ENCODE data around the gene DNAJC1.
"Not testable (repeated sequence)": the region's sequence is repeated elsewhere in the genome, so short reads cannot be mapped to it uniquely, and the experiment has no call there.

The DNAJC1 gene

DNA sequence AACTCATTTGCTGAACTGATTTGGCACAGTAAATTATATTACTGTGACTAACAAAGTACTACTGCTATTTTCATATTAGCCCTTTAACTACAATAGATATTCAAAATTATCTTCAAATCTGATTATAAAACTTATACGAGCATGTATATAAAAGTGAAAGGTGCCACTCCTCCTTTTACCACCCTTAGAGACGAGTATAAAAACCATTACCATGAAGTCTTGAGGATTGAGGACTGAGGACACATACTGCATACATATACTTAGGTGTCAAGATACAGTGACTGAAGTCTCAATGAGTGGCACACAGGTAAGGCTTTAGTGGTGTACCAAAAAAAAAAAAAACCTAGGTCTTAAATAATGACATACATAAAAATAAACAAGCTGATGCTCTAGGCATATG lies 98.6 kb downstream of the DNAJC1 start:
- Histone ChIP-seq H3K27ac (ENCODE audit: low read depth, low read length) (no peak overlapping the region), H3K9me3 (ENCODE audit: control insufficient read depth, insufficient read depth, low read length) (no peaks in the 10 kb centered on the region), H3K36me3 (ENCODE audit: control insufficient read depth, insufficient read depth, low read length) (no peaks in the 10 kb centered on the region), H3K9ac (ENCODE audit: low read depth, low read length) (no peak overlapping the region), H3K4me1 (ENCODE audit: control insufficient read depth, insufficient read depth, low read length) (no peaks in the 10 kb centered on the region), H3K4me3 (ENCODE audit: low read depth, low read length) (no peak overlapping the region), H3K27me3 (ENCODE audit: control insufficient read depth, insufficient read depth, low read length) (no peaks in the 10 kb centered on the region)

DNA sequence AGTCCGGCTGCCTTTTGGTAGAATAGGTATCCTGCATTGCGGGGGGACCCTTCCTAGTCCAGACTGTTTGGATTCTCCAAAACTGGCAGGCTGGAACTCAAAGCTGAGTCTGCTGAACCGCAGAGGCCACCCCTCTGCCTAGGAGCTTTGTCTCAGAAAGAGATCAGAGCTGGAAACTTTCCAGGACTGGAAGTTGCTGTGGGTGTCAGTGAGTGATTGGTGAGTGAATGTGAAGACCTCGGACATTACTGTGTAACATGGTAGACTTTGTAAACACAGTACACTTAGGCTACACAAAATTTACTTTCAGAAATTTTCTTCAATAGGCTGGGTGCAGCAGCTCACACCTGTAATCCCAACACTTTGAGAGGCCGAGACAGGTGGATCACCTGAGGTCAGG lies 103.8 kb downstream of the DNAJC1 start:
- Histone ChIP-seq H3K36me3 (ENCODE audit: control insufficient read depth, insufficient read depth, low read length) (no peaks in the 10 kb centered on the region), H3K27me3 (ENCODE audit: control insufficient read depth, insufficient read depth, low read length) (no peaks in the 10 kb centered on the region), H3K9me3 (ENCODE audit: control insufficient read depth, insufficient read depth, low read length) (no peaks in the 10 kb centered on the region), H3K4me1 (ENCODE audit: control insufficient read depth, insufficient read depth, low read length) (no peaks in the 10 kb centered on the region), H3K27ac (ENCODE audit: low read depth, low read length) (no peak overlapping the region), H3K4me3 (ENCODE audit: low read depth, low read length) (no peak overlapping the region), H3K9ac (ENCODE audit: low read depth, low read length) (no peak overlapping the region)

DNA sequence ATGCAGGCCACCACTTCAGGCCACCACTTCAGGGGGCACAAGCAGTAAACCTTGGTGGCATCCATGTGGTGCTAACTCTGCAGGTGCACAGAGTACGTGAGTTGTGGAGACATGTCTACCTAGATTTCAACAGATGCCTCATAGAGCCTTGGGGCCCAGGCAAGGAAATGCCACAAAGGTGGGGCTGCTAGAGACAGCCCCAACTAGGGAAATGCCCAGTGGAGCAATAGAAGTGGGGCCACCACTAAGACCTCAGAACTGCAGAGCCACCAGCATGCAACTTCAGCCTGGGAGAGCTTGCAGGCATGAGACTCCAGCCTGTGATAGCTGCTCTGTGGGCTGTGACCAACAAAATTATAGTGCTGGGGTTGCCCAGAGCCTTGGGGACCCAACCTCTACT lies 107.6 kb downstream of the DNAJC1 start:
- Histone ChIP-seq H3K27ac (ENCODE audit: low read depth, low read length) (no peak overlapping the region), H3K9ac (ENCODE audit: low read depth, low read length) (no peak overlapping the region), H3K9me3 (ENCODE audit: control insufficient read depth, insufficient read depth, low read length) (no peaks in the 10 kb centered on the region), H3K36me3 (ENCODE audit: control insufficient read depth, insufficient read depth, low read length) (no peaks in the 10 kb centered on the region), H3K27me3 (ENCODE audit: control insufficient read depth, insufficient read depth, low read length) (no peaks in the 10 kb centered on the region), H3K4me3 (ENCODE audit: low read depth, low read length) (no peak overlapping the region), H3K4me1 (ENCODE audit: control insufficient read depth, insufficient read depth, low read length) (no peaks in the 10 kb centered on the region)

DNA sequence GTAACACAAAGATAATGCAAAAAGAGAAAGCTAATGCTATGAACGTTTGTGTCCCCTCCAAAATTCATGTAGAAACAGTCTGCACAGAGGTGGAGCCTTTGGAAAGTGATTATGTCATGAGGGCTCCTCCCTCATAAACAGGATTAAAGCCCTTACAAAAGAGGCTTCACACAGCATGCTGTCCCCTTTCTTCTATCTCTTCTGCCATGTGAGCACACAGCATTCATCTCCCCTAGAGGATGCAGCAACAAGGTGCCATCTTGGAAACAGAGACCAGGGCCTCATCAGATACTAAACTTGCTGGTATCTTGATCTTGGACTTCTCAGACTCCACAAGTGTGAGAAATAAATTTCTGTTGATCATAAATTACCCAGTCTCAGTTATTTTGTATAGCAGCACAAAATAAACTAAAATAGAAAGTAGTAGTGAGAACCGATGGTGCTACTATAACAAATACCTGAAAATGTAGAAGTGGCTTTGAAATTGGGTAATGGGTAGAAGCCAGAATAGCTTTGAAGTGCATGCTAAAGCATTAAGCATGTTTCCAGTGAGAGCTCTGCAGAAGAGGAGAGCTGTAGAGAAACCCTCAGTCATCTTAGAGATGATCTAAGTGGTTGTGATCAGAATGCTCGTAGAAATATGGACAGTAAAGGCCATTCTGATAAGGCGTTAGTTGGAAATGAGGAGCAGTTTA lies 108.7 kb downstream of the DNAJC1 start:
- Histone ChIP-seq H3K27me3 (ENCODE audit: control insufficient read depth, insufficient read depth, low read length) (no peaks in the 10 kb centered on the region), H3K4me1 (ENCODE audit: control insufficient read depth, insufficient read depth, low read length) (no peaks in the 10 kb centered on the region), H3K9me3 (ENCODE audit: control insufficient read depth, insufficient read depth, low read length) (no peaks in the 10 kb centered on the region), H3K4me3 (ENCODE audit: low read depth, low read length) (no peak overlapping the region), H3K36me3 (ENCODE audit: control insufficient read depth, insufficient read depth, low read length) (no peaks in the 10 kb centered on the region), H3K9ac (ENCODE audit: low read depth, low read length) (no peak overlapping the region), H3K27ac (ENCODE audit: low read depth, low read length) (no peak overlapping the region)

DNA sequence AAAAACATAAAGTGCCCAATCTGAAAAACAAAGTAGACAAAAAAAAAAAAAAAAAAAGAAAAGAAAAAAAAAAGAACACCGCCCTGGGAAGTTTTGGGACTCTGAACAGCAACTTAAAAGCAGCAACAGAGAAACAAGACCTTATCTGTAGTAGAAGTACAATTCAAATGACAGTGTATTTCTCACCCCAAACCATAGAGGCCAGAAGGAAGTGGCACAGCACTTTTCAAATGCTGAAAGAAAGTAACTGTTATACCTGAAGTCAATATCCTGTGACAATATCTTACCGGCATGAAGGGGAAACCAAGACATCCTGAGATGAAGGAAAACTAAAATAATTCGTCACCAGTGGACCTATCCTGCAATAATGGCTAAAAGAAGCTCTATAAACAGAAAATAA lies 112.1 kb downstream of the DNAJC1 start:
- Histone ChIP-seq H3K27ac (ENCODE audit: low read depth, low read length) (no peak overlapping the region), H3K4me1 (ENCODE audit: control insufficient read depth, insufficient read depth, low read length) (no peaks in the 10 kb centered on the region)

DNA sequence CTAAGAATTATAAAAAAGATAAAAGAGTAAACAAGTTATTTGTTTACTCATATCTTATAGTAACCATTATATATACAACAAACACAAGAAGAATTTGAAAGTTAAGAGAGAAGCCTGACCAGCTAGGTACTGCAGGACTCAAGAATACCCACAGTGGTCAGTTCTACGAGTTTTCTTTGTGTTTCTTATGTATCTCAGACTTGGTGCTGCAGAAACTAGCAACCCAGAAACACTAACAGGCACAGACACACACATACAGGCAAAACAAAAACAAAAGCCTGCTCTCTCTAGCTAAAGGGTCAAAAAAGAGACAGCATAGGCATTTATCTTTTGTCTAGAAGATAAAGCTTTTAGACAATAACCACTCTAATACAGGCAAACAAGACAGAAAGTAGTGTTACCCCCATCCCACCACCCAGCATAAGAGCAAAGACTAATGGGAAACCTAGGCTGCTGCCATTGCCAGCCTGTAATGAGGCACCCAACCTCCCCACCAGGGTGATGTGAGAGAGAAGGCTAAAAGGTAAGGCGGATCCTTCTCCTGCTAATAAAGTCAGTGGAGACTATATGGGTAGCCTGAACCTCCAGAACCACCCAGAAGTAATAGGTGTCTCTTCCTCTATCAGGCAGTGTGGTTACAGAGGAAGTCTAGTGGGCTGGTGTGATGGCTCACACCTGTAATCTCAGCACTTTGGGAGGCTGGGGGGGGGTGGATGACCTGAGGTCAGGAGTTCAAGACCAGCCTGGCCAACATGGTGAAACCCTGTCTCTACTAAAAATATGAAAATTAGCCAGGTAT lies 113.9 kb downstream of the DNAJC1 start:
- no peaks in the 10 kb centered on the region for H3K36me3 ChIP-seq (ENCODE audit: control insufficient read depth, insufficient read depth, low read length)
- no peak overlapping the region for H3K9ac ChIP-seq (ENCODE audit: low read depth, low read length)
- H3K27me3 ChIP-seq (ENCODE audit: control insufficient read depth, insufficient read depth, low read length) = no peaks in the 10 kb centered on the region
- H3K4me1 ChIP-seq (ENCODE audit: control insufficient read depth, insufficient read depth, low read length) = no peaks in the 10 kb centered on the region
- no peak overlapping the region for H3K4me3 ChIP-seq (ENCODE audit: low read depth, low read length)
- H3K27ac ChIP-seq (ENCODE audit: low read depth, low read length) = no peak overlapping the region
- H3K9me3 ChIP-seq (ENCODE audit: control insufficient read depth, insufficient read depth, low read length) = no peaks in the 10 kb centered on the region

More for the DNA sequence above, 112.1 kb downstream of the DNAJC1 start:
- Histone ChIP-seq H3K27me3 (ENCODE audit: control insufficient read depth, insufficient read depth, low read length) (no peaks in the 10 kb centered on the region), H3K9ac (ENCODE audit: low read depth, low read length) (no peak overlapping the region), H3K4me3 (ENCODE audit: low read depth, low read length) (no peak overlapping the region), H3K9me3 (ENCODE audit: control insufficient read depth, insufficient read depth, low read length) (no peaks in the 10 kb centered on the region), H3K36me3 (ENCODE audit: control insufficient read depth, insufficient read depth, low read length) (no peaks in the 10 kb centered on the region)

DNA sequence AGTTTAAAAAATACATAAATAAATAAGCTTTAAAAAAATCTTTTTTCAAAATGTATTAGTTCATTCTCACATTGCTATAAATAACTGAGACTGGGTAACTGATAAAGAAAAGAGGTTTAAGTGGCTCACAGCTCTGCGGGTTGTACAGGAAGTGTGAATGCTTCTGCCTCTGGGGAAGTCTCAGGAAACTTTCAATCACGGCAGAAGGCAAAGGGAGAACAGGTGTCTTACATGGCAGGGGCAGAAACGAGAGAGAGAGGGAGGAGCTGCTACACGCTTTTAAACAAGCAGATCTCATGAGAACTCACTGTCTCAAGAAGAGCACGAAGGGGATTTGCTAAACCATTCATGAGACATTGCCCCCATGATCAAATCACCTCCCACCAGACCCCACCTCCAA lies 114.6 kb downstream of the DNAJC1 start:
- no peaks in the 10 kb centered on the region for H3K27me3 ChIP-seq (ENCODE audit: control insufficient read depth, insufficient read depth, low read length)
- H3K9ac ChIP-seq (ENCODE audit: low read depth, low read length) = no peak overlapping the region
- no peaks in the 10 kb centered on the region for H3K9me3 ChIP-seq (ENCODE audit: control insufficient read depth, insufficient read depth, low read length)
- no peaks in the 10 kb centered on the region for H3K36me3 ChIP-seq (ENCODE audit: control insufficient read depth, insufficient read depth, low read length)
- no peaks in the 10 kb centered on the region for H3K4me1 ChIP-seq (ENCODE audit: control insufficient read depth, insufficient read depth, low read length)
- no peak overlapping the region for H3K27ac ChIP-seq (ENCODE audit: low read depth, low read length)
- no peak overlapping the region for H3K4me3 ChIP-seq (ENCODE audit: low read depth, low read length)

DNA sequence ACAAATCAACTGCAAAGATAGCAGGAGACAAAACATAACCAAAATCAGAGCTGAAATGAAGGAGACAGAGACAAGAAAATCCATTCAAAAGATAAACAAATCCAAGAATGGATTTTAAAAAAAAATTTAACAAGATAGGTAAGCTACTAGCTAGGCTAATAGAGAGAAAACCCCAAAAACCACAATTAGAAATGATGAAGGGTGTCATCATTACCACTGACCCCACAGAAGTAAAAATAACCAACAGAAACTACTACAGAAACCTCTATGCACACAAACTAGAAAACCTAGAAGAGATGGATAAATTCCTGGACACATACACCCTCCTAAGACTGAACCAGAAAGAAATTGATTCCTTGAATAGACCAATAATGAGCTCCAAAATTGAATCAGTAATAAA lies 117.6 kb downstream of the DNAJC1 start:
- no peaks in the 10 kb centered on the region for H3K36me3 ChIP-seq (ENCODE audit: control insufficient read depth, insufficient read depth, low read length)
- no peak overlapping the region for H3K27ac ChIP-seq (ENCODE audit: low read depth, low read length)
- H3K9ac ChIP-seq (ENCODE audit: low read depth, low read length) = no peak overlapping the region
- H3K4me3 ChIP-seq (ENCODE audit: low read depth, low read length) = no peak overlapping the region
- no peaks in the 10 kb centered on the region for H3K27me3 ChIP-seq (ENCODE audit: control insufficient read depth, insufficient read depth, low read length)
- no peaks in the 10 kb centered on the region for H3K9me3 ChIP-seq (ENCODE audit: control insufficient read depth, insufficient read depth, low read length)
- no peaks in the 10 kb centered on the region for H3K4me1 ChIP-seq (ENCODE audit: control insufficient read depth, insufficient read depth, low read length)

DNA sequence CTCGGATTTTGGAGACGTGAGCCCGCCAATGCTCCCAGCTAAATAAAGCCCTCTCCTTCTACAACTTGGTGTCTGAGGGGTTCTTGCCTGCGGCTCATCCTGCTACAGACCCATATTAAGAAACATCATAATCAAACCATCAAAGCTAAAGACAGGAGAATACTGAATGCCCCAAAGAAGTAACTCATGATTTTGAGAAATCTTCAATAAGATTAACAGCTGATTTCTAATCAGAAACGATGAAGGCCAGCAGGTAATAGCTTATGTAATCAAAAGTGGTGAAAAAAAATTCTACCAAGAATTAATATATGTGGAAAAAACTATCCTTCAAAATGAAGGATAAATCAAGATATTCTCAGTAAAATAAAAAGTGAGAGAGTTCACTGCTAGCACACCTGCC lies 130.3 kb downstream of the DNAJC1 start:
- Histone ChIP-seq H3K4me1 (ENCODE audit: control insufficient read depth, insufficient read depth, low read length) (peaks cover 15% of the 10 kb centered on the region), H3K4me3 (ENCODE audit: low read depth, low read length) (no peak overlapping the region), H3K27ac (ENCODE audit: low read depth, low read length) (no peak overlapping the region), H3K9me3 (ENCODE audit: control insufficient read depth, insufficient read depth, low read length) (peaks cover 4% of the 10 kb centered on the region; the same call in 1 of the 2 replicates), H3K27me3 (ENCODE audit: control insufficient read depth, insufficient read depth, low read length) (no peaks in the 10 kb centered on the region), H3K9ac (ENCODE audit: low read depth, low read length) (no peak overlapping the region), H3K36me3 (ENCODE audit: control insufficient read depth, insufficient read depth, low read length) (no peaks in the 10 kb centered on the region)

DNA sequence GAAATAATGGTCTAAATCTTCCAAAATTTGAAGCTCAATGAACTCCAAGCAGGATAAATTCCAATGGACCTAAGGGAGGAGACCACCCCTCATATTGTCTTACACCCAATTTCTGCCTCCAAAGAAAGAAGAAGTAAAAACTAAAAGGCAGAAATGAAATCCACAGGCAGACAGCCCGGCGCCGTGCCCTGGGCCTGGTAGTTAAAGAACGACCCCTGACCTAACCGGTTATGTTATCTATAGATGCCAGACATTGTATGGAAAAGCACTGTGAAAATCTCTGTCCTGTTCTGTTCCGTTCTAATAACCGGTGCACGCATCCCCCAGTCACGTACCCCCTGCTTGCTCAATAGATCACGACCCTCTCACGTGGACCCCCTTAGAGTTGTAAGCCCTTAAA lies 130.8 kb downstream of the DNAJC1 start:
- not testable (repeated sequence) for H3K9ac ChIP-seq (ENCODE audit: low read depth, low read length); H3K27me3 ChIP-seq (ENCODE audit: control insufficient read depth, insufficient read depth, low read length); H3K9me3 ChIP-seq (ENCODE audit: control insufficient read depth, insufficient read depth, low read length); H3K27ac ChIP-seq (ENCODE audit: low read depth, low read length); H3K36me3 ChIP-seq (ENCODE audit: control insufficient read depth, insufficient read depth, low read length); H3K4me3 ChIP-seq (ENCODE audit: low read depth, low read length)
- peaks cover 16% of the 10 kb centered on the region for H3K4me1 ChIP-seq (ENCODE audit: control insufficient read depth, insufficient read depth, low read length)

DNA sequence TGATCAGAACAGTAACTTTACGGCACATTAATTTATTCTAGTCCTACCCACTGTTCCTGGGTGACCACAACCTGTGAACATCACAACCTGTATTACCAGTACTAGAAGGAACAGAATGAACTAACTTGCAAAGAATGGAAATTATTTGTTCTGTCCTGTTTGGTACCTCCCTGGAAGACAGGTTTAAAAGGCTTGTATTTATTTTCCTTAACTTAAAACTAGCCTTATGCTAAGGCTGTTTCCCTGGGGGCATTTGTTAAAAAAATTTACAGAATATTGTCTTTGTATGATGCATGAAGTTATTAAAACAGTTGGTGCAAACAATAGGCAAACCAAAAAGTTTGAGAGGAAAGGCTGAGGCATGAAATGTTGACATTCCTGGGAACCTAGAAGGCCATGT lies 132.7 kb downstream of the DNAJC1 start:
- no peaks in the 10 kb centered on the region for H3K27me3 ChIP-seq (ENCODE audit: control insufficient read depth, insufficient read depth, low read length)
- H3K9me3 ChIP-seq (ENCODE audit: control insufficient read depth, insufficient read depth, low read length) = peaks cover 4% of the 10 kb centered on the region; the same call in 1 of the 2 replicates
- H3K9ac ChIP-seq (ENCODE audit: low read depth, low read length) = no peak overlapping the region
- no peak overlapping the region for H3K27ac ChIP-seq (ENCODE audit: low read depth, low read length)
- no peak overlapping the region for H3K4me3 ChIP-seq (ENCODE audit: low read depth, low read length)
- peaks cover 16% of the 10 kb centered on the region for H3K4me1 ChIP-seq (ENCODE audit: control insufficient read depth, insufficient read depth, low read length)
- no peaks in the 10 kb centered on the region for H3K36me3 ChIP-seq (ENCODE audit: control insufficient read depth, insufficient read depth, low read length)

Measured in HUES48 (cell line).